GM18508 (cell line): ENCODE data around the gene KRT40.

ENCODE experiments used
- ATAC-seq: cut with Tn5 transposase; IDR thresholded peaks from one replicate; pipeline ENCODE4 v1.9.1; 2021; ENCODE audit warnings: moderate number of reproducible peaks; ENCODE audit not compliant: insufficient read depth, unreplicated experiment

Gene KRT40

DNA sequence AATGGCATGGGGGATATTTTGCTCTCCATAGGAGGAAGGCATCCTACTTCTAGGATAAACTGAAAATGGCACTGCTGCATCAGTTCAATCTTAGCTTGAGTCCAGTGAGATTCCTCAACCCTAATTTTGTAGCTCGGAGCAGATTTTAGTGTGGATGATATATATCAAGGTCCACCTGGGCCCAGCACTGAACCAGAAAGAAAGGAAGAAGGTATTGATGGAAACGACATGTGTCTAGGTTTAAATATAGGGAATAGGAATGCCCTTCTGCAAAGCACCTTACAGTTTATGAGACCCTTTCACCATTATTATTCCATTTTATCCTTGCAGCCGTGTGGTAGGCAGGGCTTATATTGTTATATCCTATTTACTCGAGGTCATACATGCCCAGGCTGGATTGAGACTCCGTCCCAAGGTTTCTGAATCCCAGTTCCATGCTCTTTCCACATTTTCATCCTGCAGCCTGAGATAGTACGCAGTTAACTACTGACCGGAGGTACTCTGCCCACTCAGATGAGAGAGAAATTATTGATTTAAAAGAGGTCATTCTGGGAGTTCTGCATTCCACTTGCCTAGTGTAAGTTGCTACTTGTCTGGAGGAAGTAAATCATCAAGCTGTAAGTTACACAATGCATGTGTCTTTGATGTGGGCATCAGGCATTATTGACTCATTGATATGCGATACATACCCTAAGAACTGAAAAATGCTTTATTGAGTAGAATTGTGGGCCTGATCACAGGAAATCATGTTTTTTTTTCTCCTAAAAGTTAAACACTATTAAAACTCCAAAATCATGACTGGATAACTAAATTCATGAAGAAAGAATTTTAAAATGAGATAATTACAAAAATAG, 27.5 kb downstream of the KRT40 start:
- ATAC-seq: no peak

DNA sequence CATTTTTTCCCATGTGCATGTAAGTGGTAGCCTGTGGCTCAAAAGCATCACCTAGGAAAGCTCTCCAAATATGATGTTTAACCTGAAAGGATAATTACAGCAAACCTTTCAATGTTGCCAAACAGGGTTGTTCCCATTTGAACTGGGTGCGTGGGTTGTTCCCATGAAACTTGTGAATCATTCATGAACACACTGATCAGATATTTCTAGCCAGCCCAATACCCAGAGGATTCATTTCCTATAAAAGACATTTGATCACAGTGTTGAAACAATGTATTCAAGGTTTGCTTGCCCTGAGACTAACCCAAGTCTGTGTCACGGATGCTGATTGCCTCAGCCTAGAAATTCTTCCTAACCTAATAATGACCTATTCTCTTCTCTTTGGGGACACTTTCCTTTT, 30.2 kb downstream of the KRT40 start:
- ATAC-seq: no peak

DNA sequence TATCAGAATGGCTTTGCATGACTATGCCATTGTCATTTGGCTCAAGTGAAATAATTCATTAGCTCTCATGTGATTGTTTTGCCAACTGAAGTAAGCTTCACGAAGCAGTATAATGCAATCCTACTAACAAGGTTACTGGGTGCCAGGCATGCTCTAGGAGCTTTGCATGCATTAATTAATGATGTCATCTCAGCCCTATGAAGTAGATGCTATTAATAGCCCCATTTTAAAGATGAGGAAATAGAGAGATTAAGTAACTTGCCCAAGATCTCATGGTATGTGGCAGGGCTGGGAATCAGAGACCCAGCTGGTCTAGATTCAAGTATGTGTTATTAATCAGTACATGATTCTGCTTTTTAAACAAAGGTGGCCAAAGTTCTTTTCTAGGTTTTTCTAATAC, 31.5 kb downstream of the KRT40 start:
- no peak for ATAC-seq

DNA sequence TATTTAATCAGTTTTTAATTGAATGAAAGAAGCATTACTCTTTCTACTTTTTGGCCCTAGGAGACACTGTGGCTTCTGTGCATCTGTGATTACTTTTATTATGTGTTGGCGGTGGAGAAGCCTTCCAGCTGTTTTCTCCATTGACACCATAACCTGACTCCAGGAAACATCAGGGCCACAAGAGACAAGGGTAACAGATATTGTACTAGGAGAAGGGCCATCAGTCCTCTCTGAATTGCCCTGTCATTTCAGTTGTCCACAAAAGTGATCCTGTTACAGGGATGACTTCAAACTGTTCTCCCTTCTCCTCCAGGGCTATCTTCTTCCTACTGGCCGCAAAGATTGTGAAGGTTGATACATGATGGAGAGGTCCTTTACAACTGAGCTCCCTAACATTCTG, 32.0 kb downstream of the KRT40 start:
- ATAC-seq: no peak

DNA sequence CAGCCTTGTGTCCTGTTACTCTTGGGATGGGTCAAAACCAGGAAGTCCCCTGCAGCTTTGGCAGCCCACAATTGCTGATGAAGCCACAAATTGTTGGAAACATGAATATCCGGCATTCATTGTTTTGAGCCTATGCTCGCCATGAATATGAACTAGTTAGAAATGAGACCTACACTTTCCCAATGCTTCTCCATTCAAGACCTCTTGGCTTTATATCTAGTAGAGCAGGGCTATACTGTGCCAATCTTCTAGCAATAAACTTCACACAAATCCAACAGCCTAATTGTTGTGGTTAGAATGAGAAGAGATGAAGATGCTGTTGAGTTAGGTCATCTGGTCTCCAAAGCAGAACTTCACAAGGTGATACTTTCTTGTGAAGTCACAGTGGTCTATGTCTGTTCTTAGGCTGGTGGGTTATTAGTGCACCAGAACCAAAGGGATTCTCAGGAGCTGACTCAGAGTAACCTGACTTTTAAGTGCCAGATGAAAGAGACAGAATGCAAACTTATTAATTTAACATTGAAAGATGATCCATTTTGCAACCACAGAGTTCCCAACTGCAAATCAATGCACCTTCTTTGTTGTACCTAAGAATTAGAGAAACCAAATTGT, 33.0 kb downstream of the KRT40 start:
- no peak for ATAC-seq

DNA sequence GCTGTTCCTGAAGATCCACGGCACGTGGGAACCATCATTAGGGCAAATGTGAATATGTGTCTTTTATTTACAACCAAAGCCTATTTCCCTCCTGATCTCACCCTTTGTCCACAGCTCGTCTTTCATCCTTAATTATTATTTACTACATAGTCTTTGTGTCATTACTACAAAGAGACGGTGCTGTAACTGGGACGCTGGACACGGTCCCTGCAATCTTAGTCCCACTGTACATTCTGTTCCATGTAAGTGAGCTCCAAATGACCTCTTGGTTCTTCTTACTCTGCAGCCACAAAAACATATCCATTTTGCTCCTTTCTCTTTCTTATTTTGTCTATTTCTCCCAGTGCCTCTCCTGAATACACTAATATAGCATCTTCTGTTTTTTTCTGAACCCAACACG, 34.0 kb downstream of the KRT40 start:
- no peak for ATAC-seq

DNA sequence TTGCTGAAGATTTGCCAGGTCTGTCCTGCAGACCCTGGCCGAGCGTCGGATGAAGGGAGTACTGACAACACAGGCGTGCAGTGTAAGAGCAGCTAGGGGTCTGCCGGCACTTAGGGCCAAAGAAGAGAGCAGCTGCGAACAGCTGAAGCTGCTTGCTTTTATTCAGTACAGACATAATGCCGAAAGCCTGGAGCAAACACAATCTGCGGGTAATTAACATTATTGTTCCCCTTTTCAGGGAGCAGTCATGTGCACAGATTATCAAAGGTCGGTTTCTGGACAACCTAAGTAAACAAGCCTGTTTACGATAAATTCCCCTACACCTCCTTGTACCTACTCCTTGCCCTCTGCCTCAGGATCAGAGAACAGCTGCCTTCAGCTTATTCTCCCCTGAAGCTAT, 34.7 kb downstream of the KRT40 start:
- no peak for ATAC-seq

DNA sequence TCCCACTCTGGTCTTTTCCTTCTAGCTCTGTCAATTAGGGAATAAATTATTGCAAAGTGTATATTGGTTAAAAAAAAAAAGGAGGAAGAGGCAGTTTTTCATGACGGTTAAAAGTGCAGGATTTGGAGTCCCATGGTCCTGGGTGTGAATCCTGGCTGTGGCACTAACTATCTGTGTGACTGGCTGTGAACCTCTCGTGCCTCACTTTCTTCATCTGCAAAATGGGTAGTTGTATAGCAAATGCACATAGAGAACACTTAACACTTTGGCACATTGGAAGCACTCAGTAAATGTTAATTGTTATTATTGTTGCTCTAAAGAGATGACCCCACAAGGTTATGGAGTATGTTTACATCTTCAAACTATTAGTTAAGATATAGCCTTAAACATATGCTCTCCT, 36.2 kb downstream of the KRT40 start:
- no peak for ATAC-seq

DNA sequence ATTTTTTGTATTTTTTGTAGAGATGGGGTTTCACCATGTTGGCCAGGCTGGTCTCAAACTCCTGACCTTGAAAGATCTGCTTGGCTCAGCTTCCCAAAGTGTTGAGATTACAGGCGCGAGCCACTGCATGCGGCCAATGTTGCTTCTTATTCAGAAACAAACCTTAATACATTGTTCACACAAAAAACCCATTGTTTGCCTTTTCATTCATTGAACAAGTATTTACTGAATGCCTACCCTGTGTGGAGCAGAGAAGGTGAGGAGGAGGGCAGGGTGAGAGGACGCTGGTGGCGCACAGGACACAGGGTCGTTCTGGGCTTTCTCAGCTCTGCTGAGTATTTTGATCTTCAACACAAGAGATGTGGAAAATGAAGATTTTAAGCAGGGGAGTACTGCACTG, 38.7 kb downstream of the KRT40 start:
- ATAC-seq: no peak

DNA sequence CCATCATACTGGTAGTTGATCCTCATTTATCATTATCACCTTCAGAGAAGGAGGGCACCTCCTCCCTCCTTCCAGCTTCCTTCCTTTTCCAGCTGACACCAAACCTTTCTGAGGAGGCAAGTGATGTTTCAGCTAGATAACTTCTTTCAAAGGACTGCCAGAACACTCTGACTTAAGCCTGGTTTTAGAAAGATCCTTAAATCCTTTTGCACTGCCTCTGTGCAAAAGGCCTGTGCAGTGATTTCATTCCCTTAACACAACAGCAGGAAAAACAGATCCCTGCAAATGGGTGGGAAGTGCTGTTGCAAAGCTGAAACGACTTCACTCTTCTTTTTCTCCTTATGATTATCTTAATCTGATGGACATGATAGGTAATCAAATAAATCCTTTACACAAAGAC, 39.6 kb downstream of the KRT40 start:
- ATAC-seq: no peak

DNA sequence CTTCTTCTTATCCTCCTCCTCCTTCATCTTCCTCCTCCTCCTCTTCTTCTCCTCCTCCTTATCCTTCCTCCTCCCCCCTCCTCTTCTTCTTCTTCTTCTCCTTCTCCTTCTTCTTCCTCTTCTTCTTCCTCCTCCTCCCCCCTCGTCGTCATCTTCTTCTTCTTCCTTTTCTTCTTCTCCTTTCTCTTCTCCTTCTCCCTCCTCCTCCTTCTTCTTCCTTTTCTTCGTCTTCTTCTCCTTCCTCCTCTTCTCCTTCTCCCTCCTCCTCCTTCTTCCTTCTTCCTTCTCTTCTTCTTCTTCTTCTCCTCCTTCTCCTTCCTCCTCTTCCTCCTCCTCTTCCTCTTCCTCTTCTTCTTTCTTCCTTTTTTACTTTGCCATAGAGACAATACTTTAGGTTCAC, 41.6 kb downstream of the KRT40 start:
- no peak for ATAC-seq

DNA sequence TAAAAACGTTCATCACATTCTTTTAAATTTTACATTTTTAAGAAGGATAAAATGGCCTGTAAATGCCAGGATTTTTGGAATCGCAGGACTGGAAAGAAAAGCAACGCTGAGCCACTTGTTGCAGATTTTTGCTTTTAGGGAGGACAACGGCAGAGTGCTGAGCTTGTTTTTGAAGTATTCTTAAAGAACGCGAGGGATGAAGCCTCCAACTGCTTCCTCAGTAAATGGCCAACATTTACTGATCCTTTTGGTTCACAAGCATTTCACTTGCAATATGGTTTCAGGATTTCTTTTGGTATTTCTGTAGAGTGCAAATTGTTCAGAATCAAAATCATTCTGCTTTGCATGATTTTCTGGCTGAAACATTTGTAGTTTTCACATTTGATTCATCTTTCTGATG, 43.9 kb downstream of the KRT40 start:
- no peak for ATAC-seq

DNA sequence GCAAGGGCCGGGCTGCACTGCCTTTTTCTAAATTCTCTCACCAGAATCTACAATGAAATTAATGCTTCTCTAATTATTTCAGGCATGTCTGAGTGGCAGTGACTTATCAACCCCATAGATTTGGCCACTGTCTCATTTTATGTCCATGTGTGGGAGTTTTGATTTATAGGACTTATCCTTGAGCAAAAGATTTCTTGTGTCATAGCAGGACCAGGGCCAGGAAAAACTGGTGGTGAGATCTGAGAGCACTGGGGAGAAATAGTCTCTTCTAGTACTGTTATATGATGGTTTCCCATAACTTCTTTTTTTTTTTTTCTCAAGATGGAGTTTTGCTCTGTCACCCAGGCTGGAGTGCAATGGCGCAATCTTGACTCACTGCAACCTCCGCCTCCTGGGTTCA, 45.1 kb downstream of the KRT40 start:
- ATAC-seq: no peak

DNA sequence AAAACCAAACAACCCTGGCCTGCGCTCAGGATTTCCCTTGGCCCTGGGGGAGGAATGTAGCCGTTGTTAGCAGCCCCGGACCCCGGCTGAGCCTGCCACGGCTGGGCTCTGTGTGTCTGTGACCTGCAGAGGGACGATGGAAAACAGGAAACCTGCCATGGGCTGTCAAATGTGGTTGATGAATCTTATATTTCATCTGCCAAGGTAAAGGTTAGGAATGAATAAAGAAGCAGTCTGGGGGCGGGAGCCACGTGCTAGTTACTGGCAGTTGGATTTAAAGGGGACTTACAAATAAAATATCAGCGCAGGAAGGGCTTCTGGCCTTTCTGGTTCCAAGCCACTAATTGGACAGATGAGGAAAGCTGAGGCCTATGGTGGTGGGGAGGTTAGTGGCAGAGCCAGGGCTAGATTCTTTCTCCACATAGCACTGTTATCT, 46.7 kb downstream of the KRT40 start, which contains the start of gene KRT23:
Gene KRT23 (minus strand): TSS at position 263 of the 436 bp plus-strand sequence. CDS start 1,043 bp downstream, outside the sequence.
- no peak for ATAC-seq

DNA sequence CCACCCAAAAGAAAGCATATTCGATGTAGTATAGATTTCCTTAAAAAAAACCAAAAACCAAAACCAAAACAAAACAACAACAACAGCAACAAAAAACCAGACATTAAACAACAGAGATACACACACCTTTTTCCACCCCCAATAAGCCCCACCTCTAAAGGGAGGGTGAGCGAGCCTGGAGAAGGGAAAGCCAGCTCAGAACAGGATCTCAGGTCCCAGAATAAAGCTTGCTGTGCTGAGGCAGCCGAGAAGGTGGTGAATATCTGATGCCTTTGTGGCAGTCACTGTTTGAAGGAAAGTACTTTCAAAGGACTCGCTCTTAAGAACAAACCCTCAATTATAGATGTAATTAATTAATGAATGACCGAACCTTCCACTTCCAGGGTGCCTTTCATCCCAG, 47.1 kb downstream of the KRT40 start:
- no peak for ATAC-seq

DNA sequence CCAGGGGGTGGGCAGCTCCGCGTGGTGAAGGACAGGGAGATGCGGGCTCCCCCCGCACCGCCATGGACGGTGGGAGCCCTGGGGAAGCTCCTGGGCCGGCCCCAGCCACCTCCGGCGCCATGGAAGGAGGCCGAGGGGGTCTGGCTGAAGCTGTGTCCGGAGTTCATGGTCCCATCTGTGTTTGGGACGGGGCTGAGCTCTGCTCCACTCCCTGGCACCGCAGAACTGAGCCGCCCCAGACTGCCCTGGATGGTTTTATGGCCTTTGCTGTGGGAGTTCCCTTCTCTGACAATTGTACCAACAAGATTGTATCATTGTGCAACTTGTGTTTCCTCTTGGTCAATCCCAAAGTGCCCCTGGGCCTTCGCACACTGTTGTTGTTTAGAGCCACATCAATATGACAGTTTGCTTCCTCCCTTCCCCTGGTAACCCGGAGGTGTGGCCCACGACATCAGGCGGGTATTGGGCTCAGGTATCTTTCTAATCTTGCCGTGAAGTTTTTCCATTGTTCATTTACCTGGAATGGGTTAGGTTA, 47.6 kb downstream of the KRT40 start:
- ATAC-seq: no peak

DNA sequence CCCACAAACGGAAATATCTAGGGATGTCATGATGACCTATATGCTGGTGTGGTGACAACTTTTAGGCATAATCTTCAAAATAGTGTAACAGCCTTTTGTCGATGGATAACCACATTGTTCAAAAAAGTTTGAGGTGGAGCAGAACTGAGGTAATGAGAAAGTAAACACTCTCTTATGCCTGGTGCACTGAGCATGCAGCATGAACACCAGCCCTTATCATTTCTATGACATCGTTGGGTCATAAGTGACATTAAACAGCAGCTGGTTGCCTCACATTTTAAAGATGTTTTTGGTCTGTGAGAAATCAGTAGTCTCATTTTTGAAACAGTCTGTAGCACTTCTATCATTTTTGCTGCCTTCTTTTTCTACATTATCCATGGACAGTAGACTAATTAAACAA, 48.5 kb downstream of the KRT40 start:
- ATAC-seq: no peak

DNA sequence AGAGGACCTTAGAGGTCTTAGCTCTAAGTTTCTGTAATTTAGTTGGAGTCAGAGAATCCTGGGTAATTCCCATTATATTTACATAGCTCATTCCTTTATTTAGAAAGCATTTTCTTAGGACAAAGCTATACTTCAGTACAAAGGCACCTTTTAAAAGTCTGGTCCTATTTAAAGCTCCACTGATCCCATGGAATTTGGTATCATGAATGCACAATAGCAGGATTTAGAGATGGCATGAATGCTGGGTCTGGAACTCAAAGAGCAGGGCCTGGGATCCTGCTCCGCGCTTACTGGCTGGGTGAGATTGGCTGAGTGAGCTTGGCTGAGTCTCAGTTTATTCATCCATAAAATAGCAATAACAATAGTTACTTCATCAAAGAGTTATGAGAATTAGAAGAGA, 51.5 kb downstream of the KRT40 start:
- no peak for ATAC-seq

DNA sequence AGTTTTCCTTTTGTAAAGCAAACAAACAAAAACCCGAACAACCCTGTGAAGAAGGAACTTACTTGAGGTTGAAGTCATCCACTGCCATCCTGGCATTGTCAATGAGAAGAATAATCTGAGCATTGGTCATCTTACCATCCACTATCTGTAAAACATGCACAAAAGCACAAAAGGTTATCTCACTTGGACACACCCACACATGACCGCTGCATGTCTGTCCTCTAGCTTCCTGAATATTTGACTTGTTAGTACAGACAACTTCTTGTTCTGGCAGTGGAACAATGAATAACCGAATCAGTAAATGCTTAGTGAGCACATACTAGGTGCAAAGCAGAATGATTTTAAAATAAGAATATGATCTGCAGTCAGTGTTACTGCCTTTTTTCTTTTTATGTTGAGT, 52.8 kb downstream of the KRT40 start:
- no peak for ATAC-seq
